GM18861 (cell line): ENCODE data around the gene MAPRE2.

Experiments
- ATAC-seq: cut with Tn5 transposase; IDR thresholded peaks from one replicate; pipeline ENCODE4 v1.9.1; 2021; ENCODE audit not compliant: unreplicated experiment

MAPRE2 gene

GRCh38 chr18:35061336-35061735 lies 20.1 kb downstream of the MAPRE2 start:
- no peak for ATAC-seq

- no peak for ATAC-seq
Measured at GRCh38 chr18:35061804-35062203, 20.6 kb downstream of the MAPRE2 start.

- no peak for ATAC-seq
Measured at GRCh38 chr18:35062408-35062807, 21.2 kb downstream of the MAPRE2 start.

- ATAC-seq, result no peak
Measured at GRCh38 chr18:35063875-35064690, 22.9 kb downstream of the MAPRE2 start.

- ATAC-seq, result no peak
Measured at GRCh38 chr18:35067454-35067853, 26.2 kb downstream of the MAPRE2 start.

- peak; percentile 69 for ATAC-seq
Measured at GRCh38 chr18:35071819-35072247, 30.6 kb downstream of the MAPRE2 start.

GRCh38 chr18:35072616-35073015 lies 31.4 kb downstream of the MAPRE2 start:
- ATAC-seq, result no peak

- ATAC-seq, result no peak
Measured at GRCh38 chr18:35073186-35074105, 32.2 kb downstream of the MAPRE2 start.

GRCh38 chr18:35074581-35074980 lies 33.4 kb downstream of the MAPRE2 start:
- no peak for ATAC-seq

- ATAC-seq, result no peak
Measured at GRCh38 chr18:35075132-35075531, 33.9 kb downstream of the MAPRE2 start.

- ATAC-seq, result no peak
Measured at GRCh38 chr18:35076135-35076924, 35.1 kb downstream of the MAPRE2 start.

- ATAC-seq, result no peak
Measured at GRCh38 chr18:35077937-35078336, 36.7 kb downstream of the MAPRE2 start.

GRCh38 chr18:35080058-35080457 lies 38.8 kb downstream of the MAPRE2 start:
- ATAC-seq, result no peak

- no peak for ATAC-seq
Measured at GRCh38 chr18:35083174-35083712, 42.0 kb downstream of the MAPRE2 start.

GRCh38 chr18:35084494-35085449 lies 43.6 kb downstream of the MAPRE2 start:
- no peak for ATAC-seq

GRCh38 chr18:35085450-35086380 lies 44.5 kb downstream of the MAPRE2 start:
- no peak for ATAC-seq

GRCh38 chr18:35086704-35087103 lies 45.5 kb downstream of the MAPRE2 start:
- ATAC-seq, result no peak

GRCh38 chr18:35087726-35088125 lies 46.5 kb downstream of the MAPRE2 start:
- no peak for ATAC-seq

- no peak for ATAC-seq
Measured at GRCh38 chr18:35088921-35089320, 47.7 kb downstream of the MAPRE2 start.
